SU-DHL-6 (cell line): ENCODE data around the gene SOX6.

Source experiments
- H2AFZ ChIP-seq: fragments of 200-600 bp; sonication (generic); 2 replicates; pipeline ENCODE4 v1.6.1; 2014; ENCODE audit warnings: low read depth, mild to moderate bottlenecking, moderate library complexity, mixed read lengths, antibody characterized with exemption, low read length; ENCODE audit not compliant: severe bottlenecking
- H3F3A ChIP-seq: fragments of 200-600 bp; shearing (Covaris generic); 2 replicates; pipeline ENCODE4 v1.6.0; 2016; ENCODE audit warnings: antibody characterized with exemption, mild to moderate bottlenecking; ENCODE audit not compliant: insufficient read depth
- H3K27ac ChIP-seq: fragments of 200-600 bp; sonication (generic); 2 replicates; pipeline ENCODE4 v1.5.1; 2016; ENCODE audit warnings: low read depth, mild to moderate bottlenecking, low read length, moderate library complexity, mixed read lengths
- H3K27me3 ChIP-seq: fragments of 200-600 bp; sonication (generic), shearing (Covaris generic); 2 replicates; pipeline ENCODE4 v1.6.0; 2014; ENCODE audit warnings: mild to moderate bottlenecking, low read length
- H3K36me3 ChIP-seq: fragments of 200-600 bp; sonication (generic); 2 replicates; pipeline ENCODE4 v1.6.1; 2014; ENCODE audit warnings: mild to moderate bottlenecking, low read length, mixed read lengths
- H3K4me2 ChIP-seq: fragments of 300-600, 200-600 bp; shearing (Covaris generic), sonication (generic); 2 replicates; pipeline ENCODE4 v1.6.0; 2014; ENCODE audit warnings: low read length, low read depth, mild to moderate bottlenecking; ENCODE audit not compliant: poor library complexity, severe bottlenecking
- H3K4me3 ChIP-seq: fragments of 200-600 bp; sonication (generic); 2 replicates; pipeline ENCODE4 v1.5.1; 2014; ENCODE audit warnings: antibody characterized with exemption, low read length, mild to moderate bottlenecking, mixed read lengths; ENCODE audit not compliant: insufficient read depth, poor library complexity, severe bottlenecking
- H3K79me2 ChIP-seq: fragments of 200-600 bp; sonication (generic); 2 replicates; pipeline ENCODE4 v1.6.1; 2014; ENCODE audit warnings: mild to moderate bottlenecking, low read length, moderate library complexity; ENCODE audit not compliant: insufficient read depth
- H3K9ac ChIP-seq: fragments of 200-600 bp; sonication (generic); 2 replicates; pipeline ENCODE4 v1.7.0; 2014; ENCODE audit warnings: mild to moderate bottlenecking, low read length
- H3K9me2 ChIP-seq: fragments of 200-600 bp; sonication (generic); replicated peaks from 2 replicates; pipeline ENCODE4 v1.6.1; 2014; ENCODE audit warnings: low read length; ENCODE audit not compliant: insufficient read depth
- H3K9me3 ChIP-seq: fragments of 200-600 bp; sonication (generic); 2 replicates; pipeline ENCODE4 v1.6.1; 2014; ENCODE audit warnings: low read length, mixed read lengths; ENCODE audit not compliant: insufficient read depth
- H4K20me1 ChIP-seq: fragments of 200-600 bp; sonication (generic); 2 replicates; pipeline ENCODE4 v1.6.1; 2014; ENCODE audit warnings: low read depth, mild to moderate bottlenecking, antibody characterized with exemption, low read length, moderate library complexity, mixed read lengths
- CTCF ChIP-seq: fragments of 200-600 bp; sonication (generic); IDR thresholded peaks from one replicate; pipeline ENCODE4 v1.5.1; 2017; ENCODE audit warnings: antibody characterized with exemption, mild to moderate bottlenecking, low read length, moderate library complexity; ENCODE audit not compliant: insufficient read depth, poor library complexity, severe bottlenecking
- EZH2phosphoT487 ChIP-seq: fragments of 200-600 bp; sonication (generic), shearing (Covaris generic); conservative IDR thresholded peaks from 2 replicates; pipeline ENCODE4 v1.6.1; 2018; ENCODE audit warnings: mild to moderate bottlenecking, antibody characterized with exemption, low read length, moderate library complexity, mixed read lengths

Gene SOX6

GRCh38 chr11:16204261-16204660 is 152.1 kb downstream of the SOX6 start:
- Histone ChIP-seq H2AFZ (no peak overlapping the region), H3K4me3 (no peak overlapping the region), H3K4me2 (no peak overlapping the region)

GRCh38 chr11:16195651-16196050 is 160.7 kb downstream of the SOX6 start:
- no peak overlapping the region for H3K27ac ChIP-seq
- no peak overlapping the region for H3K4me2 ChIP-seq
- no peaks in the 10 kb centered on the region for H3K27me3 ChIP-seq
- no peaks in the 10 kb centered on the region for H3K9me3 ChIP-seq
- H2AFZ ChIP-seq = no peak overlapping the region
- H3K79me2 ChIP-seq = no peaks in the 10 kb centered on the region
- H3F3A ChIP-seq = no peaks in the 10 kb centered on the region
- H3K36me3 ChIP-seq = no peaks in the 10 kb centered on the region
- no peaks in the 10 kb centered on the region for H4K20me1 ChIP-seq
- H3K9me2 ChIP-seq = no peaks in the 10 kb centered on the region
- no peak overlapping the region for H3K9ac ChIP-seq
- TF ChIP-seq CTCF (no peak), EZH2phosphoT487 (no peak)
- H3K4me3 ChIP-seq = no peak overlapping the region

More at GRCh38 chr11:16204261-16204660, 152.1 kb downstream of the SOX6 start:
- Histone ChIP-seq H3K36me3 (no peaks in the 10 kb centered on the region), H3K27ac (no peak overlapping the region), H3K27me3 (no peaks in the 10 kb centered on the region), H3K79me2 (no peaks in the 10 kb centered on the region), H4K20me1 (no peaks in the 10 kb centered on the region), H3K9me3 (no peaks in the 10 kb centered on the region), H3K9ac (no peak overlapping the region), H3K9me2 (no peaks in the 10 kb centered on the region), H3F3A (no peaks in the 10 kb centered on the region)
- no peak for TF ChIP-seq CTCF
- no peak for TF ChIP-seq EZH2phosphoT487

- Histone ChIP-seq H3K27me3 (no peaks in the 10 kb centered on the region), H3K9me3 (no peaks in the 10 kb centered on the region), H4K20me1 (no peaks in the 10 kb centered on the region), H3K9ac (no peak overlapping the region), H3K79me2 (no peaks in the 10 kb centered on the region), H3K36me3 (no peaks in the 10 kb centered on the region), H2AFZ (no peak overlapping the region), H3K27ac (no peak overlapping the region), H3K4me2 (no peak overlapping the region), H3F3A (no peaks in the 10 kb centered on the region), H3K4me3 (no peak overlapping the region), H3K9me2 (no peaks in the 10 kb centered on the region)
- TF ChIP-seq CTCF (no peak), EZH2phosphoT487 (no peak)
Measured at GRCh38 chr11:16194566-16194965, 161.8 kb downstream of the SOX6 start.

- no peaks in the 10 kb centered on the region for H3K27me3 ChIP-seq
- H3K36me3 ChIP-seq = no peaks in the 10 kb centered on the region
- H3K4me3 ChIP-seq = no peak overlapping the region
- no peaks in the 10 kb centered on the region for H3K79me2 ChIP-seq
- no peak overlapping the region for H3K9ac ChIP-seq
- no peak overlapping the region for H3K4me2 ChIP-seq
- no peaks in the 10 kb centered on the region for H4K20me1 ChIP-seq
- TF ChIP-seq CTCF (no peak), EZH2phosphoT487 (no peak)
- H2AFZ ChIP-seq = no peak overlapping the region
- no peaks in the 10 kb centered on the region for H3F3A ChIP-seq
- H3K9me3 ChIP-seq = no peaks in the 10 kb centered on the region
- no peaks in the 10 kb centered on the region for H3K9me2 ChIP-seq
- H3K27ac ChIP-seq = no peak overlapping the region
Measured at GRCh38 chr11:16193897-16194381, 162.4 kb downstream of the SOX6 start.
